NT2/D1 (cell line): ENCODE measurements around the gene NUTM2A.
"Not testable (repeated sequence)": the region's sequence is repeated elsewhere in the genome, so short reads cannot be mapped to it uniquely, and the experiment has no call there.

Experiments
- YY1 ChIP-seq: IDR thresholded peaks from 2 replicates; pipeline ENCODE4 v1.6.1; 2011; ENCODE audit not compliant: insufficient read length, insufficient read depth
- ZNF274 ChIP-seq: IDR thresholded peaks from 2 replicates; pipeline ENCODE4 v1.6.1; 2011; ENCODE audit warnings: mild to moderate bottlenecking, low read depth, low read length

DNA sequence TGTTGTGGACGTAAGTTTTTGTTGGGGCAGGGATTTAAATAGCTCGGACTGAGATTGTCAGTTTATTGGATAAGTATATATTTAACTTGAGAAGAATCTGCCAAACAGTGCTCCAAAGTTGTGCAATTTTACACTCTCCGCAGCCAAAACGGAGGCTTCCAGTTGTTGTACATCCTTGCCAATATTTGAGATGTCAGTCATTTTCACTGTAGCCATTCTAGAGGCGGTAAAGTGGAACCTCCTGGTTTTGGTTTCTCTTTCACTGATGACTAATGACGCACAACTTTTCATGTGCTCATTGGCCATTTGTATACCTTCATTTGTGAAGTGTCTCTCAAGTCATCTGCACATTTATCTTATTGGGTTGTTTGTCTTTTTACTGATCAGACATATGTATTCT lies 24.3 kb upstream of the NUTM2A start:
- TF ChIP-seq YY1, ZNF274: not testable (repeated sequence)
